Prostate gland (tissue), 2 donors: ENCODE measurements around the gene B4GALT4.
"Not testable (repeated sequence)": the region's sequence is repeated elsewhere in the genome, so short reads cannot be mapped to it uniquely, and the experiment has no call there.

Source experiments
- POLR2A ChIP-seq: fragments of 450-650 bp; IDR thresholded peaks from one replicate; pipeline ENCODE4 v1.6.1; 2016; ENCODE audit warnings: antibody characterized with exemption, mild to moderate bottlenecking
- TF ChIP-seq, protein P1 (sequence below), 4 experiments: fragments of 200-600 bp in 2 of 4; fragments of 450-650 bp in 2 of 4; sonication (generic) in 2 of 4; IDR thresholded peaks; 1 replicate in 3 of 4; 2 replicates in 1 of 4; pipeline ENCODE4 v1.5.1; 2016 to 2019; ENCODE audit warnings: antibody characterized with exemption in 4 of 4, mild to moderate bottlenecking in 2 of 4, moderate library complexity in 2 of 4

- TF ChIP-seq, protein P1, sequence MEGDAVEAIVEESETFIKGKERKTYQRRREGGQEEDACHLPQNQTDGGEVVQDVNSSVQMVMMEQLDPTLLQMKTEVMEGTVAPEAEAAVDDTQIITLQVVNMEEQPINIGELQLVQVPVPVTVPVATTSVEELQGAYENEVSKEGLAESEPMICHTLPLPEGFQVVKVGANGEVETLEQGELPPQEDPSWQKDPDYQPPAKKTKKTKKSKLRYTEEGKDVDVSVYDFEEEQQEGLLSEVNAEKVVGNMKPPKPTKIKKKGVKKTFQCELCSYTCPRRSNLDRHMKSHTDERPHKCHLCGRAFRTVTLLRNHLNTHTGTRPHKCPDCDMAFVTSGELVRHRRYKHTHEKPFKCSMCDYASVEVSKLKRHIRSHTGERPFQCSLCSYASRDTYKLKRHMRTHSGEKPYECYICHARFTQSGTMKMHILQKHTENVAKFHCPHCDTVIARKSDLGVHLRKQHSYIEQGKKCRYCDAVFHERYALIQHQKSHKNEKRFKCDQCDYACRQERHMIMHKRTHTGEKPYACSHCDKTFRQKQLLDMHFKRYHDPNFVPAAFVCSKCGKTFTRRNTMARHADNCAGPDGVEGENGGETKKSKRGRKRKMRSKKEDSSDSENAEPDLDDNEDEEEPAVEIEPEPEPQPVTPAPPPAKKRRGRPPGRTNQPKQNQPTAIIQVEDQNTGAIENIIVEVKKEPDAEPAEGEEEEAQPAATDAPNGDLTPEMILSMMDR (IDR thresholded peaks at IDR 0.05), result not testable (repeated sequence)
- not testable (repeated sequence) for TF ChIP-seq POLR2A
These were observed 1.8 kb upstream of the B4GALT4 start for GRCh38 chr3:119242387-119243057.
